Upper lobe of left lung (tissue), 6 donors: ENCODE measurements around the gene ELMOD3. TPM values are rescaled to one million over a fixed set of nuclear protein-coding genes. Genes with fewer than 3 reads are reported as not detected.
"Not testable (repeated sequence)": the region's sequence is repeated elsewhere in the genome, so short reads cannot be mapped to it uniquely, and the experiment has no call there.

ENCODE experiments used
- ATAC-seq, 2 donors: fragments of 200-7000 bp; cut with Tn5 transposase; one replicate each; pipeline ENCODE4 v1.9.1; 2022; ENCODE audit warnings: mild to moderate bottlenecking in 2 of 2, moderate library complexity in 2 of 2; ENCODE audit not compliant: low FRiP score in 2 of 2
- DNase-seq, 2 donors: peaks; one replicate each; pipeline ENCODE4 v3.0.0-alpha.2; 2019 to 2020
- H3K27ac ChIP-seq, 4 donors: fragments of 200-600 bp; sonication (generic); one replicate each; pipeline ENCODE4 v1.5.1; 2016 to 2019
- H3K27me3 ChIP-seq, 4 donors: fragments of 200-600 bp; sonication (generic); one replicate each; pipeline ENCODE4 v1.5.1; 2017 to 2019
- H3K36me3 ChIP-seq, 4 donors: fragments of 200-600 bp; sonication (generic); one replicate each; pipeline ENCODE4 v1.5.1; 2016 to 2019
- H3K4me1 ChIP-seq, 4 donors: fragments of 200-600 bp; sonication (generic); one replicate each; pipeline ENCODE4 v1.5.1; 2018 to 2019
- H3K4me3 ChIP-seq, 4 donors: fragments of 200-600 bp; sonication (generic); one replicate each; pipeline ENCODE4 v1.5.1; 2017 to 2019; ENCODE audit warnings: mild to moderate bottlenecking in 2 of 4, moderate library complexity in 1 of 4
- H3K9me3 ChIP-seq, 4 donors: fragments of 200-600 bp; sonication (generic); one replicate each; pipeline ENCODE4 v1.5.1; 2018 to 2019
- EP300 ChIP-seq, 4 donors: sonication (generic); formaldehyde crosslinking; IDR thresholded peaks; one replicate each; pipeline ENCODE4 v1.5.1; 2017; ENCODE audit warnings: antibody characterized with exemption in 4 of 4, control low read depth in 2 of 4
- POLR2A ChIP-seq, 4 donors: fragments of 450-650 bp; IDR thresholded peaks; one replicate each; pipeline ENCODE4 v1.5.1; 2016 to 2017; ENCODE audit warnings: antibody characterized with exemption in 4 of 4, mild to moderate bottlenecking in 2 of 4
- POLR2AphosphoS5 ChIP-seq, 2 donors: sonication (generic); formaldehyde crosslinking; IDR thresholded peaks; one replicate each; pipeline ENCODE4 v1.5.1; 2017; ENCODE audit warnings: antibody characterized with exemption in 2 of 2
- WGBS, 2 donors: methylation state at CpG; one replicate each; pipeline ENCODE4 v1.1.5; 2017 to 2018; 5-methylcytosine and 5-hydroxymethylcytosine counted together
- total RNA-seq, 6 donors: library from RNA; depleted of rRNA in 4 of 6; stranded (reverse); fragments of >200 nt in 4 of 6; gene quantifications; one replicate each; pipeline versions ENCODE4 v1.1.0 to v1.2.1, GENCODE V29; 2016 to 2021
- TF ChIP-seq, protein P1 (sequence below), 6 experiments: fragments of 450-650 bp in 4 of 6; fragments of 200-600 bp in 2 of 6; sonication (generic) in 2 of 6; IDR thresholded peaks; one replicate each; pipeline ENCODE4 v1.5.1; 2016 to 2019; ENCODE audit warnings: antibody characterized with exemption in 6 of 6
- donor health status: DM: no; HTN: no; CAD: no; lungs with moderate emphysema.
- donor health status: DM: no; HTN: yes; CAD: no; lungs with severe emphysema.

The ELMOD3 gene
- total RNA-seq, 6 donors from 2014 or later: 13.2 to 82.8 (median 24.1) TPM

DNA sequence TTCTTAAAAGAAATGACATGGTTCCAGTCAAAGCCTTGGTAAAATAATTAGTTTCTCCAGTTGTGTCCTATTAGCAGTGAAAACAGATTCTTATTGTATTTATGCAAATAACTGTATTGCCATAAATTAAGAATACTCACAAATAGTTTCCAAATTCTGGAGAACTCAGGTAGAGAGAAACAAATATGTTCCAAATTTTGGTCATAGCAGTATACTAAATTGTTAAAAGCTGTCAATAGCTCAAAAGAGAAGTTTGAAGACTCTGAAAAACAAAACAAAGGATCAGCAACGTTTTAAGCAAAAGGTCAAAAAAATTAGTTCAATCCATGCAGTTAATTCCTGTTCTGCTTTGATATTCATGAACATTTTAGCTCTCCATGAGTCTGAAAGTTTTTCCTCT lies 25.5 kb downstream of the ELMOD3 start:
- ATAC-seq: no peak
- H3K4me3 ChIP-seq: no peak overlapping the region
- TF ChIP-seq POLR2AphosphoS5 (IDR thresholded peaks at IDR 0.05) (no peak), POLR2A (IDR thresholded peaks at IDR 0.05) (no peak), EP300 (IDR thresholded peaks at IDR 0.05) (no peak)
- TF ChIP-seq, protein P1, sequence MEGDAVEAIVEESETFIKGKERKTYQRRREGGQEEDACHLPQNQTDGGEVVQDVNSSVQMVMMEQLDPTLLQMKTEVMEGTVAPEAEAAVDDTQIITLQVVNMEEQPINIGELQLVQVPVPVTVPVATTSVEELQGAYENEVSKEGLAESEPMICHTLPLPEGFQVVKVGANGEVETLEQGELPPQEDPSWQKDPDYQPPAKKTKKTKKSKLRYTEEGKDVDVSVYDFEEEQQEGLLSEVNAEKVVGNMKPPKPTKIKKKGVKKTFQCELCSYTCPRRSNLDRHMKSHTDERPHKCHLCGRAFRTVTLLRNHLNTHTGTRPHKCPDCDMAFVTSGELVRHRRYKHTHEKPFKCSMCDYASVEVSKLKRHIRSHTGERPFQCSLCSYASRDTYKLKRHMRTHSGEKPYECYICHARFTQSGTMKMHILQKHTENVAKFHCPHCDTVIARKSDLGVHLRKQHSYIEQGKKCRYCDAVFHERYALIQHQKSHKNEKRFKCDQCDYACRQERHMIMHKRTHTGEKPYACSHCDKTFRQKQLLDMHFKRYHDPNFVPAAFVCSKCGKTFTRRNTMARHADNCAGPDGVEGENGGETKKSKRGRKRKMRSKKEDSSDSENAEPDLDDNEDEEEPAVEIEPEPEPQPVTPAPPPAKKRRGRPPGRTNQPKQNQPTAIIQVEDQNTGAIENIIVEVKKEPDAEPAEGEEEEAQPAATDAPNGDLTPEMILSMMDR (IDR thresholded peaks at IDR 0.05): no peak
- H3K36me3 ChIP-seq: peaks cover 13 to 76% (median 32%) of the 10 kb centered on the region in 4 donors
- no peaks in the 10 kb centered on the region for H3K27me3 ChIP-seq
- no peaks in the 10 kb centered on the region for H3K4me1 ChIP-seq
- DNase-seq: no peak
- WGBS, 2 donors: 84 to 88% methylated on average over 1 of the region's 1 CpG
- H3K27ac ChIP-seq: no peak overlapping the region
- peaks cover 0 to 2% (median 0%) of the 10 kb centered on the region in 4 donors for H3K9me3 ChIP-seq

DNA sequence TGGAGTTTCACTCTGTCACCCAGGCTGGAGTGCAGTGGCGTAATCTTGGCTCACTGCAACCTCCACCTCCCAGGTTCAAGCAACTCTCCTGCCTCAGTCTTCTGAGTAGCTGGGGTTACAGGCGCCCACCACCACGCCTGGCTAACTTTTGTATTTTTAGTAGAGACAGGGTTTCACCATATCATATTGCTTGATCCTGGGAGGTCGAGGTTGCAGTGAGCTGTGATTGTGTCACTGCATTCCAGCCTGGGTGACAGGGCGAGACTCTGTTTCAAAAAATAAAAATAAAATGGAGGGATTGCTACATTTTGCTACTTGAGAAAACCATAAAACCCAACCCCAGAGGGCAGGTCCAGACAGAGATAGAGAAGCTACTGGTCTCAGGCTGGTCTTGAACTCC lies 28.6 kb downstream of the ELMOD3 start:
- not testable (repeated sequence) for DNase-seq, H3K4me3 ChIP-seq, H3K27me3 ChIP-seq, ATAC-seq, H3K9me3 ChIP-seq, H3K27ac ChIP-seq, H3K4me1 ChIP-seq
- WGBS, 2 donors: 87 to 91% methylated on average over 5 of the region's 5 CpGs
- H3K36me3 ChIP-seq: peaks cover 7 to 74% (median 35%) of the 10 kb centered on the region in 4 donors

DNA sequence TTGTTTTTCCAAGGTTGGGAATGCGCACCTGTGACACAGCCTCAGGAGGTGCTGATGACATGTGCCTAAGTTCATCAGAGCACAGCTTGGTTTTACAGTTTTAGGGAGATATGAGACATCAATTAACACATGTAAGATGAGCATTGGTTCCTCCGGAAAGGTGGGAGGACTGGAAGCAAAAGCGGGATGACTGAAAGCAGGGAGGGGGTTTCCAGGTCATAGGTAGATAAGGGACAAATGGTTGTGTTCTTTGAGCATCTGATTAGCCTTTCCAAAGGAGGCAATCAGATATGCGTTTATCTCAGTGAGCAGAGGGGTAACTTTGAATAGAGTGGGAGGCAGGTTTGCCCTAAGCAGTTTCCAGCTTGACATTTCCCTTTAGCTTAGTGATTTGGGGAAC lies 29.3 kb downstream of the ELMOD3 start:
- TF ChIP-seq EP300 (IDR thresholded peaks at IDR 0.05) (no peak), POLR2AphosphoS5 (IDR thresholded peaks at IDR 0.05) (no peak), POLR2A (IDR thresholded peaks at IDR 0.05) (no peak)
- TF ChIP-seq, protein P1 (IDR thresholded peaks at IDR 0.05): no peak
- no peak overlapping the region for H3K27ac ChIP-seq
- 79 to 83% methylated on average over 4 of the region's 4 CpGs for WGBS, 2 donors
- no peak for DNase-seq
- H3K27me3 ChIP-seq: no peaks in the 10 kb centered on the region
- H3K9me3 ChIP-seq: peaks cover 0 to 2% (median 0%) of the 10 kb centered on the region in 4 donors
- H3K4me1 ChIP-seq: no peaks in the 10 kb centered on the region
- ATAC-seq: no peak
- H3K36me3 ChIP-seq: peaks cover 3 to 74% (median 35%) of the 10 kb centered on the region in 4 donors
- H3K4me3 ChIP-seq: no peak overlapping the region

DNA sequence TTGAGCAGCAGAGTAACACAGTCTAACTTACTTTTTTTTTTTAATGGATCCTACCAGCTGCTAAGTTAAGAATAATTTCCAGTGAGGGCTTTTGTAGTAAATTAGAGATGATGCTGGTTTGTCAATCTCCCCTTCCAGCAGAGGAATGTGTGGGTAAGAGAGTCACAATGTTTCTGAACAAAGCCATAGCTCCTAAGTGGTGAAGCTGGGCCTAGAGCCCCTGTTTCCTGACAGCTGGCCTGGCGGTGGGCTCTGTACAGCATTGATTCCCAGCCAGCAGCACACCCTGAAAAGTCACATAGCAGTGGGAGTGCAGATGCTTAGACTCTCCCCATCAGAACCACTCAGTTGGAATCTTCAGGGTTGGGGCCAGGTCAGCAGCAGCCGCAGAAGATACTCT lies 31.2 kb downstream of the ELMOD3 start:
- Histone ChIP-seq H3K27ac (no peak overlapping the region), H3K27me3 (no peaks in the 10 kb centered on the region), H3K4me3 (no peak overlapping the region), H3K9me3 (no peaks in the 10 kb centered on the region), H3K36me3 (peaks cover 10 to 74% (median 44%) of the 10 kb centered on the region in 4 donors), H3K4me1 (no peaks in the 10 kb centered on the region)
- no peak for ATAC-seq
- DNase-seq: no peak
- TF ChIP-seq, protein P1 (IDR thresholded peaks at IDR 0.05): no peak
- TF ChIP-seq EP300 (IDR thresholded peaks at IDR 0.05) (no peak), POLR2A (IDR thresholded peaks at IDR 0.05) (no peak), POLR2AphosphoS5 (IDR thresholded peaks at IDR 0.05) (no peak)
- 90 to 96% methylated on average over 2 of the region's 2 CpGs for WGBS, 2 donors

DNA sequence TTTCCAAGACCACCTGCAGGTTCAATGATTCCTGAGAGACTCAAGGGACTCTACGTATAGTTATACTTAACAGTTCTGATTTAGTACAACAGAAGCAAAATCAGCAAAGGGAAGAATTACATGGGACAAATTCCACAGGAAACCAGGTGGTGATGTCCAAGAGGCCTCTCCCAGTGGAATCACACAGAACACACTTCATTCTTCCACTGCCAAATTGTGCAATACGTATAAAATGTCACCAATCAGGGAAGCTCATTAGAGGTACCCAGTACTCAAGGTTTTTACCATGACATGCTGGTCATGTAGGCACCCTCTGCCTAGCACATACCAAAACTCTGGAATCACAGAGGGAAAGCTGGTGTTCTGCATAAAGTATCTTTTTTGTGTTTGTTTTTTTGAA lies 33.2 kb downstream of the ELMOD3 start:
- H3K27me3 ChIP-seq: no peaks in the 10 kb centered on the region
- 89 to 90% methylated on average over 2 of the region's 2 CpGs for WGBS, 2 donors
- DNase-seq: no peak
- H3K4me3 ChIP-seq: no peak overlapping the region
- H3K4me1 ChIP-seq: peaks cover 0 to 2% (median 0%) of the 10 kb centered on the region in 4 donors
- H3K36me3 ChIP-seq: peaks cover 10 to 82% (median 58%) of the 10 kb centered on the region in 4 donors
- H3K9me3 ChIP-seq: no peaks in the 10 kb centered on the region
- no peak overlapping the region for H3K27ac ChIP-seq
- no peak for ATAC-seq
- TF ChIP-seq POLR2AphosphoS5 (IDR thresholded peaks at IDR 0.05) (no peak), POLR2A (IDR thresholded peaks at IDR 0.05) (no peak), EP300 (IDR thresholded peaks at IDR 0.05) (no peak)
- TF ChIP-seq, protein P1 (IDR thresholded peaks at IDR 0.05): no peak
